CD4-positive, alpha-beta T cell treated with Interleukin-10 for 1 hour (primary cell): ENCODE measurements around the gene SLC38A9.
"Not testable (repeated sequence)": the region's sequence is repeated elsewhere in the genome, so short reads cannot be mapped to it uniquely, and the experiment has no call there.

ENCODE experiments used
- DNase-seq: peaks from one replicate; pipeline ENCODE4 v3.0.0-alpha.2; 2020

Gene SLC38A9

GRCh38 chr5:55608595-55609349, 103.4 kb downstream of the SLC38A9 start:
- DNase-seq, result no peak

- DNase-seq, result not testable (repeated sequence)
These were observed 104.8 kb downstream of the SLC38A9 start for GRCh38 chr5:55607309-55607708.

- DNase-seq, result no peak
These were observed 107.5 kb downstream of the SLC38A9 start for GRCh38 chr5:55604611-55605067.

- DNase-seq, result no peak
These were observed 108.2 kb downstream of the SLC38A9 start for GRCh38 chr5:55603922-55604321.

DNA sequence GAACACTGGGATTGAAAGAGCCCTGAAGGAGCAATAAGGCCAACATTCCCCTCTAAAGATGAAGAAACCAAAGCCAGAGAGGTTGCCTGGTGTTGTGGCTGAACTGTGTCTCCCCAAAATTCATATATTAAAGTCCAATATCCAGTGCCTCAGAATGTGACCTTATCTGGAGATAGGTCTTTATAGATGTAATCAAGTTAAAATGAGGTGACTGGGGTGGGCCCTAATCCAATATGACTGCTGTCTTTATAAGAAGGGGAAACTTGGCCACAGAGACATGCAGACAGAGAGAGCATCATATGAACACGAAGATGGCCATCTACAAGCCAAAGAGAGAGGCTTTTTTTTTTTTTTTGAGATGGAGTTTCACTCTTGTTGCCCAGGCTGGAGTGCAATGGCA, 110.5 kb downstream of the SLC38A9 start:
- DNase-seq, result no peak

DNA sequence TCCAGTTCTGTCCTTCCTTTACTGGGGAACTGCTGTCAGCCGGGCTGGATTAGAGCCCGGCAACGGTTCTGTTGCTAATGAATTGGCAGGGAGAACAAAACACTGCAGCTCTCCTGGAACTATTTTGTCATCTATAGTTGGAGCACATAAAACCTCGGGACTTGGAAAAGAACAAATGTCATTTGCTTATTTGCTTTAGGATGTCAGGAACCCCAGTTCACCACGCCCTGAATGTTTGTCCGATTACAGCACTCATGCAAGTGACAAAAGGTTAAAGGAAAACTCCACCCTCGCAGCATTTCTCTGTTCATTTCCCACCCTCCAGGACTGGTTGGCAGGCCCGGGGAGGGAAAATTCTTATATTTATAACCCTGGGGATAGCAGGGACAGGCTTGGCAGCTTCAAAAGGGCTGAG, 110.9 kb downstream of the SLC38A9 start:
- no peak for DNase-seq

GRCh38 chr5:55600497-55601203, 111.5 kb downstream of the SLC38A9 start:
- no peak for DNase-seq

DNA sequence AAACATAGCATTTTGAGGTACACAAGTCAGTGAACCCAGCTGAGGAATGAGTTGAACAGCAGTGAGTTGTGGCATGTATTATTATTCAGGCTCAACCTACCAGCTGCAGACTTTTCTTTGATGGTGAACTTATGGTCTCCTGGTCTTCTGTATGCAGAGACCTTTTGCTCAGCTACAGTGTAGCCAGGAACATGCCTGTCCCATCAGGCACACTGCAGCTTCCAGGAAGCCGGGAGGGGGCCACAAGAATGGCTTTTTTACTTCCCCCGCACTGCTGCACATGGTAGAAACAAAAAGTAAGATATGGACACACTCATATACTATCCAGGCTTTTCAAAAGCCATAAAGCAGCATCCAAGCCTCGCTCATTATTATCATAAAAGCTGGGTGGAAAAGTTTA, 112.0 kb downstream of the SLC38A9 start:
- DNase-seq, result no peak

DNA sequence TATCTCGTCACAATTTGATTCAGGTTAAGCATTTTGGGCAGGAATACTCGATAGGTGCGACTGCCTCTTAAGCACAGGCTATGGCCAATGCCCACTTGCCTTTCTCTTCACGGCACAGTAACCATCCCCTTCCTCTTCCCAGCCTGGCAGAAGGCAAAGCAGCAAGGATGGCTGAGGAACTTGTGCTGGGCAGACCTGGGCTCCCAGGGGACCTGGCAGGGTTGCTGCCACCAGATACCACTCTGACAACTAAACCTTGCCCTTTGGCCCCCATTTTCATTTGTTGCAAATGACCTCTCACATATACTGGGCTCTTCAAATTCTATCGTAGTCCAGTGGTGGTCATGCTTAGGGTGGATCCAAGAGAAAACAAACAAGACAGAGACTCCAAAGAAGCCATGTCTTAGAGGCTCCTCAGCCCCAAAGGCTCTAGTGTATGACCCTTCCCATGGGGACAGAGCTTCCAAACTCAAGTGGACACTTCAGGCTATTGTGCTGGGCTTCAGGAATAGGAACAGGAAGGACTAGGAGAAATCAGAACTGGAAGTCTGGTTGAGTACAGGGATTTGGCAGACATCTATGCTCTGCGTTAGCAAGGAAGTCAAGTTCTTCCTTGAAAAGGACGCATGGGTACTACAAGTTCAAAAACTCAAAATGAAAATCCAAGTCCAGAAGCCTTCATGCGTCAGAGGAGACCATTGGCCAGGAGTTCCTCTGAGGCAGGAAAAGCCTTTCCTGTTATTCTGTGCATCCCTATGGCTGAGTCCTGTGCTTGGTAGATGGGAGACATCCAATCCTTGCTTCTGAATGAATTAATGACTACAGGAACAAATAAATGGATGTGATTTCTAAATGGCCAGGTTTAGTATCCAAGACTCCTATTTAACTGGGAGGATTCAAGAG, 112.7 kb downstream of the SLC38A9 start:
- DNase-seq, result no peak

DNA sequence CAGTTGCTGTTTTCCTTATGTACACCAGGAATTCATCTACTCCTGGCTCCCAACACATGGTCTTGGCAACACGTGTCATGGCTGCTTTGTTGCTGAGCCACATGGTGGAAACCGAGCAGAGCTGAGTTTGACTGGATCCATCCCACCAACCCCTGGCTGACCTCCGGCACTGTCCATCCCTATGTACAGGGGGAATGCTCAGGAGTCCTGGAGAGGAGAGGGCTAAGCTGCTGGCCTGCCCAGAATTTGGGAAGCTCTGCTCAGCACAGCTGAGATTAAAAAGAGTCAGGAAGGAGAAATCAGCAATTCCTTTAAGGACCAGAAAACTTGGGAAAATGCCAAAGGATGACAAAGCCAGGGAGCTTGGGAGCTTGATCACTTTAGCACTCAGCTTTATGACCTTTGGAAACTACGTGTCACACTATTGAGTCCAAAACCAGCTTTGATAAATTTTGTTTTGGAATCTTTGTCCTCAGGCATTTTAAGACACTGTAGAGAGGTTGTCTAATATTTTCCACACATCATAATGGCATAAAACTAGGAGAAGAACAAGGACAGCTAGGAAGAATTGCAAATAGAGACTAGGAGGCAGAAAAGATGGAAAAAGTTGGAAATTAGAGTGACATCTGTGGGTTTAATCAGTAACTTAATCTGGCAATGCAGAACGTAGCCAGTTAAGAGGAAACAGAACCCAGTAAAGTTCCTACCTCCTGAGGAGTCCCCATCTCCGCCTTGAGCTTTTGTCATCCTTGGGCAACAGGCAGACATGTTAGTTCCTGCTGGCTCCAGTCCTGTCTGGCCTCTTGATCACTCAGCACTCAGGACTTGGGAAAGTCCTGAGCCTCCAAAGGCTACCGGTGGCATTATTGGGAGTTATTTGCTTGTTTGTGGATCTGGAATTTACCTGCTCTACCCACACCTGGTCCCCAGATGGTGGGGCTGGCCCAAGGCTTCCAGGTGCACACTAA, 114.8 kb downstream of the SLC38A9 start:
- DNase-seq, result no peak

DNA sequence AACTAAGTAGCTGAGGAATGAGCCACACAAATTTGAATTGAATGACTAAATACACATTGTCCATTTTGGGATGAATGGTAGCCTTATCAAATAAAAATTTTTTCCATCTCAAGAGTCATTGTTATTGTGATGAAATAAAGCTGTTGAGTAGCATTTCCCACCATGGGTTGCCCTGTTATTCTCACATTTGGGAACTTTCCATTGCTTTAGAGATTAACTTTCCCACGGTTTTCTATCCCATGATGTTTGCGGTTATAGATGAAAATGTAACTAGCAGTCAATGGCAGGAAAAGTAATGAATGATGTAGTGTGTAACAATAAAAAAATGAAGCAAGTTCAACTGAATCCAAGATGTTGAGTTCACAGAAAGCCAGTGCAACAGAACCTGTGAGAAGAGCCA, 117.5 kb downstream of the SLC38A9 start:
- no peak for DNase-seq

GRCh38 chr5:55593115-55593472, 119.0 kb downstream of the SLC38A9 start:
- no peak for DNase-seq

DNA sequence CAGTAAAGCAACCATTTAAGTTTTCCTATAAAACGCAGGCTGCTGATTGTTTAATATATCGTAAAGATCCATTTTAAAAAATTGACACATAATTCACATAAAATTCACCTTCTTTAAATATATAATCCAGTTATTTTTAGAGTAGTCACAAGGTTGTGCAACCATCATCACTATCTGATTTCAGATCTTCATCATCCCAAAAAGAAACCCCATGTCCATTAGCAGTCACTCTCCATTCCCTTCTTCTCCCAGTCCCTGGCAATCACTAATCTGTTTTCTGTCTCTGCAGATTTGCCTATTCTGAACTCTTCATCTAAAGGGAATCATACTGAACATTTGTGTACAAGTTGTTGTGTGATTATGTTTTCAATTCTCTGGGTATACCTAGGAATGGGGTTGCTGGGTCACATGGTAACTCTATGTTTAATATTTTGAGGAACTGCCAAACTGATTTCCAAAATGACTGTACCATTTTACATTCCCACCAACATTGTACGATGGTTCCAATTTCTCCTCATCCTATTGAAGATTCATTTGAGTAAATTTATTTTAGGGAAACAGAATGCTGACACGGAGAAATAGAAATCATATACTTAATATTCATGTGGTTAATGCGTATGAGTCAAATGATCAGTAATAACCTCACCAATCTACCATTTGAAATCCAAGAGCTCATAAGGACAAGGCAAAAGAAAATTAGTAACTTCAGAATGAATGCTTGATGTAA, 119.6 kb downstream of the SLC38A9 start:
- DNase-seq, result no peak

DNA sequence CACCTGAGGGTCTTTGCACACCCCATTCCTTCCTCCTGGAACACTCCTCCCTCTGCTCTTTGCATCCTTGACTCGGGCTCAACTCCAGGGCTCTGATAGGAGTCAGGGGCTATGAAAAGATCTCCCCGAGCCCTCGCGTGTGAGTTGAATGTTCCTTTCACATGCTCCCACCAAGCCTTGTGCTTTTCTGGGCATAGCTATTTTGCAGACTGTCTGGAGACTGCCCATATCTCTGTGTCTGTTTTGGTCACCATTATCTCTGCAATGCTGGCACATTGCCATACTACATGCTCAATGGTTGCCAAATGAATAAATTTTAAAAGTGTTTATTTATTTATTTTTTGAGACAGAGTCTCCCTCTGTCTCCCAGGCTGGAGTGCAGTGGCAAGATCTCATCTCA, 120.4 kb downstream of the SLC38A9 start:
- DNase-seq, result no peak

GRCh38 chr5:55585206-55585610, 126.9 kb downstream of the SLC38A9 start:
- DNase-seq, result no peak

DNA sequence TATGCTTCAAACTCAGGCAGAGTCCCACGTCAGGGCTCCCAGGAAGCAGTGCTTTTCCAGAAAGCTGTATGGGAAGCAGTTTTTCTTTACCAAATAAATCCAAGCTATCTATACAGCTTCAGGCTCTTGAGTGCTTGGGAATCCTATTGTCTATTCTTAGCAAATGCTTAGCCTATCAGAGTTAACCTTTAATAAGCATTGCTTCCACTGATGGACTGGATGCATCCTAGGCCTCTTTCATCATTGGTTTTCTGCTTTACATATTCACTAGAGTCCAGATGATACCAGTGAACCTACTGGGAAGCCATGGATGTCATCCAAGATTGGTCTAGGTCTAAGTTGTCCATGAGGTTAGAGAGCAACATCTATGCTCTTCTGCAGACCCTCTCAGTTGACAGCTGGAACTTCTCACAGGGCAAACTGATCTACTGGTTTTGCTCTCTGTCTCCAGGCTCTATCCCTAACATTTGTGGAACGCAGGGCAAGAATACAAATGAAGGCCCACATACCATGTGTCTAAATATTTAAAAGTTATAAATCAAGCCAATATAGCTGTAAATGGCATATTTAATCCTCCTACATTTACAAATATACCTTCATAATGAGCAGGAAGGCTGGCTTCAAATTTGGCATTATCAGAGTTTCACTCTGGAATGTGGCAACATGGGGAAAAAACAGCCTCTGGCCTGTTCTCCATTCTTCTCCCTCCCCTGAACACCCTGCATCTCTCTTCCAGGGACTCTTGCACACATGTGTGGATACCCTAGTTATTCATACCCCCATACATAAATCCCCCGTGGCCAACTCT, 127.5 kb downstream of the SLC38A9 start:
- no peak for DNase-seq

DNA sequence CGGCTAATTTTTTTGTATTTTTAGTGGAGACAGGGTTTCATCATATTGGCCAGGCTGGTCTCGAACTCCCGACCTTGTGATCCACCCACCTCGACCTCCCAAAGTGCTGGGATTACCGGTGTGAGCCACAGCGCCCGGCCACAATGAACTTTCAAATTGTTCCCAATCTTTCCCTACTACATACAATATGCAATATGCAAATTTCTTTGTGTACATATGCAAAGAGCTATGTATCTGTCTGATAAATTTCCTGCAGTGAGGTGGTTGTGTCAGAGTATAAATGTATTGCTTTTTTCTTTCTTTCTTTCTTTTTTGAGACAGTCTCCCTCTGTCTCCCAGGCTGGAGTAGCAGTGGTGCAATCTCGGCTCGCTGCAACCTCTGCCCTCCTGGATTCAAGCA, 128.5 kb downstream of the SLC38A9 start:
- no peak for DNase-seq

GRCh38 chr5:55582256-55582655, 129.9 kb downstream of the SLC38A9 start:
- DNase-seq, result peak; percentile 11

GRCh38 chr5:55580042-55580441, 132.1 kb downstream of the SLC38A9 start:
- no peak for DNase-seq

GRCh38 chr5:55578771-55579170, 133.4 kb downstream of the SLC38A9 start:
- no peak for DNase-seq
